GM21576 (cell line): ENCODE results near the gene TAX1BP3.
A peak's percentile ranks its signal among the peaks of the same experiment; 100 is the strongest.
"Not testable (repeated sequence)": the region's sequence is repeated elsewhere in the genome, so short reads cannot be mapped to it uniquely, and the experiment has no call there.

Experiments
- ATAC-seq: cut with Tn5 transposase; IDR thresholded peaks from one replicate; pipeline ENCODE4 v1.9.1; 2021; ENCODE audit warnings: mild to moderate bottlenecking, moderate library complexity; ENCODE audit not compliant: unreplicated experiment

The TAX1BP3 gene, protein sequence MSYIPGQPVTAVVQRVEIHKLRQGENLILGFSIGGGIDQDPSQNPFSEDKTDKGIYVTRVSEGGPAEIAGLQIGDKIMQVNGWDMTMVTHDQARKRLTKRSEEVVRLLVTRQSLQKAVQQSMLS

DNA sequence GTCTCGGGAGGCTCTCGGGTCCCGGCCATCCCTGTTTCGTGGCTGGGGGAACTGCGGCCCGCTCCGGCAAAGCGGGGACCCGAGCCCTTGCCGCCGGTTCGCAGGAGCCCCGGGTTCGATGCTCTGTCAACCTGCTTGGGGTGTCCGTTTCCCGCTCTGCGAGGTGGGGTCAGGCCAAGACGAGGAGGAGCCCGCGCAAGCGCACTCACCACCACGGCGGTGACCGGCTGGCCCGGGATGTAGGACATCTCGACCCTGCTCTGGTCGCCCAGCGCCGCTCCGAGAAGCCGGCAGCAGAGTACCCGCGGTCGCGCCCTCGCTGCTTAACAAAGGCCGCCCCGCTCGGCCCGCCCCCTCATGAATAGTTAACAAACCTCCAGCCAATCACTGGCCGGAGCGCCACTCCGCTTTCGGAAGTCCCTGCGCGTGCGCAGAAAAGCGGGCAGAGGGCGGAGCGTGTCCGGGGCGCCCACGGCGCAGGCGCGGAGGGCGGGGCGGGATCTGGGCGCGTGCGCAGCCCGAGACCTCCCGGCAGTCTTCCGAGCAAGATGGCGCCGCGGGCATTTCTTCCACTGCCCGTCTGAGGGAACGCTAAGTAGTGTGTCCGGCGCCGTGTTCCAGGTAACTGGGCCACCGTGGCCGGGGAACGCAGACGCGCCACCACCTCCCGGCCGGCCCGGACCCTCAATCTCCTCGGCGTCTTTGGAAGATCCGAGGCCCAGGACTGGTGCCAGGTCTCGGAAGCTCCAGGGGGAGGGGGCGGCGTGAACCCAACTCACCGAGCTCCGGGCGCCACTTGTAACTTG, at the start of gene TAX1BP3, which contains the start of gene EMC6:
Gene TAX1BP3, minus strand, starts transcription at position 300 of the 806 bp plus-strand sequence. Its CDS starts 52 bp downstream, at position 248.
Gene EMC6, plus strand, starts transcription at position 534 of the 806 bp plus-strand sequence. CDS start 335 bp downstream, outside the sequence.
- peak; percentile 83 for ATAC-seq

DNA sequence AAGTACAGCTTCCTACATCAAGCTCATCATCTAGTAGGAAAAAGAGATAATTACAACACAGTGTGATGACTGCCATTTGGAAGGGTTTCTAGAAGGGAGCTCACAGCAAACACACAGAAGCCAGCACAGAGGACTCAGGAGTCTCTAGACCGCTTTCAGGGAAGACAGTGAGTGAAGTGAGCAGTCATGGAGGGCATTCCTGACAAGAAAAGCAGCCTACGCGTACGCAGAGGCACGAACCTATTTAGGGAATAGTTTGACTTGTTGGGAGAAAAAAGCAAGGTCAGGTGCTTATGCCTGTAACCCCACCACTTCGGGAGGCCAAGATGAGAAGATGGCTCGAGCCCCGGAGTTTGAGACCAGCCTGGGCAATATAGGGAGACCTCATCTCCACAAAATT, 46.9 kb upstream of the TAX1BP3 start:
- no peak for ATAC-seq

DNA sequence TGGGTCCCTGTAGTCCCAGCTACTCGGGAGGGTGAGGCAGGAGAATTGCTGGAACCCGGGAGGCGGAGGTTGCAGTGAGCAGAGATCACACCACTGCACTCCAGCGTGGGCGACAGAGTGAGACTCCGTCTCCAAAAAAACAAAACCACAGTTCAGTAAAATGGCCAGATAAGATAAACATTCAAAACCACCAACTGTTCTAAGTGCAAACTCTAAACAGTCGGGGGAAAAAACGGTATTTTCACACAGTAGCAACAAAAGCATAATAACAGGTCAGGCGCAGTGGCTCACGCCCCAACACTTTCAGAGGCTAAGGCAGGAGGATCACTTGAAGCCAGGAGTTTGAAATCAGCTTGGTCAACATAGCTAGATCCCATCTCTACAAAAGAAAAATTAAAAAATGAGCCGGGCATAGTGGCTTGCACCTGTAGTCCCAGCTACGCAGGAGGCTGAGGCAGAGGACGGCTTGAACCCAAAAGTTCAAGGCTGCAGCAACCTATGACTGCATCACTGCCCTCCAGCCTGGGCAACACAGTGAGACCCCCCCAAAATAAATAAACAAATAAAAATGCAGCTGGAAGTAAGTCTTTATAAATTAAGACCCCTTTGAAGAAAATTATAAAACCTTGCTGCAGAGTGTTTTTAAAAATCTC, 44.6 kb upstream of the TAX1BP3 start:
- no peak for ATAC-seq

DNA sequence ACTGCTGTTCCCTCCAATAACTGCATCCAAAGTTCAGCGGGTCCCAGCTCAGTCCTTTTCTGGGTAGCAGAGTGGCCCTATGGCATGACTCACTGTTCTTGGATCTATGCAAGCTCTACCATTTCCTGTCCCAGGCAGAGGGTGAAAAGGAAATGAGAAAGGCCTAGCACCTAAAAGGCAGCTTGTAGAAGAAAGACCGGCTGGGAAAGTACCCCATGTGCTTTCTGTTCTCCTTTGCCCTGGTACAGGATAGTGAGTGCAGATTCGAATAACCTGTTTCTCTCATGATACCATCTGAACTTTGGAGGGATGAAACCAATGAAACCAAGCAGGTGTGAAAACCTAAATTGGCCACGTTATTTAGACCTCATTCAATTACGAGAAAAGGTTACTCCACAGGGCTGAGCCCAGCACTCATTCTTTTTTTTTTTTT, 42.6 kb upstream of the TAX1BP3 start:
- peak; percentile 89 for ATAC-seq

DNA sequence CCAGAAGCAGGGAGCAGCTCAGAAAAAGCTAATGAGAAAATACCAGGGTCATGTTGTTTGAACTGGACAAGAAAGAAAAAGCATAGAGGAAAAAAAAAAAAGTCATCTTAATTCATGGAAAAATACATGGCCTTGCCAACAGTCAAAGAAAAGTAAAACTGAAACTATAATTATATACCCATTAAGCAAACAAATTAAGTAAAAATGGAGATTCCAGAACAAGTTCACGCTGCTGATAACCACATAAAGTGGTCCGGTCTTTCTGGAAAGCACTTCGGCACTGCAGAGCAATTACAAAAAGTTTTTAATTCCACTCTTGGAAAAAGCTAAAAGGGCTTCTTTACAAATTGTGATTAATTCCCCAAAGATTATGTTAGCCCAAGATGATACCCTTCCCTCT, 40.0 kb upstream of the TAX1BP3 start:
- ATAC-seq: no peak

DNA sequence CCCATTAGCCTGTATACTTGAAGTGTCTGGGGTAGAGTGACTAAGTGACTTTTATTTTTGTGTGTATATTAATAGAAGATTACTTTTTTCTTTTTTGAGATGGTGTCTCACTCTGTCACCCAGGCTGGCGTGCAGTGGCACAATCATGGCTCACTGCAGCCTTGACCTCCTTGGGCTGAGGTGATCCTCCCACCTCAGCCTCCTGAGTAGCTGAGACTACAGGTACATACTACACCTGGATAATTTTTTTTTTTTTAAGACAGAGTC, 37.3 kb upstream of the TAX1BP3 start:
- not testable (repeated sequence) for ATAC-seq

DNA sequence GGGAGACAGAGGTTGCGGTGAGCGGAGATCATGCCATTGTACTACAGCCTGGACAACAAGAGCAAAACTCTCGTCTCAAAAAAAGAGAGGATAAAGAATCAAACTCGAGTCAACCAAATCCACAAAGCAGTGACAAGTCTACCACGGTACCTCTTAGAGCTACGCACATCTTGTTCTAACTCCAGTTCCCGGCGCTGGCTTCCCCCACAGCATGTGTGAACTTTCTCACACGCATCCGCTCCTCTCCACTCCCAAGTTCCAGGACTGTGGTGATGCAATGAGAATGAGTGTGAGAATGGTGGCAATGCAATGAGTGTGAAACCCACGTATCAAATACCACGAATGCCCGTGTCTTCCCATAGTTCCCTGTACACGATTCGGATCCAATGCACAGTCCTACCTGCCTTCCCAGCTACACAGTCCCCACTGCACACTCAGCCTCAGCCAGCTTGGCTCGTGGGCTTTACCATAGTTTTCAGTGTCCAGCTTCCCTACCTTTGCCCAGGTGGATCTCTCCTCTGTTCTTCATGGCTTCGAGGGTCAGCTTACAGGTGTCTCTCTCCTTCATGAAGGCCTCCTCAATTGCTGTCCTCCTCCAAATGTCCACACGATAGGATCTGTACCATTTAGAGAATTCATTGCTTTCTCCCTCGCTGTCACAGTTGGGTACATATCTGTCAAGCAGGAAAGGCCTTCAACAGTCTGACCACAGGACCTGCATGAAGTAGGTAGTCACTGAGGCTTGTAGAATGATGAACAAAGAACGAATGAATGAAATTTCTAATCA, 36.7 kb upstream of the TAX1BP3 start:
- no peak for ATAC-seq

DNA sequence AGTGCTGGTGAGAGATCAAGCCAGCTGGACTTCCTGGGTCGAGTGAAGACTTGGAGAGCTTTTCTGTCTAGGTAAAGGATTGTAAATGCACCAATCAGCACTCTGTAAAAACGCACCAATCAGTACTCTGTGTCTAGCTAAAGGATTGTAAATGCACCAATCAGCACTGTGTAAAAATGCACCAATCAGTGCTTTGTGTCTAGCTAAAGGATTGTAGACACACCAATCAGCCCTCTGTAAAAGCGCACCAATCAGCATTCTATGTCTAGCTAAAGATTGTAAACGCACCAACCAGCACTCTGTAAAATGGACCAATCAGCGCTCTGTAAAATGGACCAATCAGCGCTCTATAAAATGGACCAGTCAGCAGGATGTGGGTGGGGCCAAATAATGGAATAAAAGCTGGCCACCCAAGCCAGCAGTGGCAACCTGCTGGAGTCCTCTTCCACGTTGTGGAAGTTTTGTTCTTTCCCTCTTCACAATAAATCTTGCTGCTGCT, 33.7 kb upstream of the TAX1BP3 start:
- not testable (repeated sequence) for ATAC-seq

DNA sequence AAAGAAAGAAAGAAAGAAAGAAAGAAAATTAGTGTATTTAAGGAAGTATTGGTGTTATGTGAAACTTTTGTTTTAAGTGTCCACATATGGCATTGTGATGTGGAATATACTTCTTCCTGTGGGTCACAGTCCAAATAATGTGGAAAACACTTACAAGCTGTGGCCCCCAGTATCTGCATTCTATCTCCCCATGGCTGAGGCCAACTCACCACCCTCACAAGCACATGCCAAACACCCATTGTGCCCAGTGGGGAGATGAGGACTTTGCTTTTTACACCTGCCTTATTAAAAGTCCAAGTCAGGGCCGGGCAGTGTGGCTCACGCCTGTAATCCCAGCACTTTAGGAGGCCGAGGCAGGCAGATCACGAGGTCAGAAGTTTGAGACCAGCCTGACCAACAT, 31.6 kb upstream of the TAX1BP3 start:
- ATAC-seq: no peak

DNA sequence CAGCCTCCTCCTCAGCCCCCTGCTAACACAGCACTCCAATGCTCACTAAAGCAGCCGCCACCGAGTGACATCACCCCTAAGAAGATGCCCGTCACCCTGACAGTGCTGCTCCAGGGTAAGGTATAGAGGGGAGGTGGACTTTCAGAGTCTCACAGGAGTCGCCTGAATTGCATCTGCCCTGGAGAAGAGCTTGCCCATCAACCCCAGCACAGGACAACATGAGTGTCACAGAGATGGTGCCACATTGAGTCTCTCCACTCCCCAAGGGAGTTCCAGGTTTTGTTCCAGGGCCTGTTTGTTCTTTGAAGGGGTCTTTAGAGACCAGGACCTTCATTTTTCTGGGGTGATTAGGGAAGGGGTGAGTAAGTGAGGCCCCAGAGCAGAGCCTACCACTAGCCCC, 29.8 kb upstream of the TAX1BP3 start:
- no peak for ATAC-seq

DNA sequence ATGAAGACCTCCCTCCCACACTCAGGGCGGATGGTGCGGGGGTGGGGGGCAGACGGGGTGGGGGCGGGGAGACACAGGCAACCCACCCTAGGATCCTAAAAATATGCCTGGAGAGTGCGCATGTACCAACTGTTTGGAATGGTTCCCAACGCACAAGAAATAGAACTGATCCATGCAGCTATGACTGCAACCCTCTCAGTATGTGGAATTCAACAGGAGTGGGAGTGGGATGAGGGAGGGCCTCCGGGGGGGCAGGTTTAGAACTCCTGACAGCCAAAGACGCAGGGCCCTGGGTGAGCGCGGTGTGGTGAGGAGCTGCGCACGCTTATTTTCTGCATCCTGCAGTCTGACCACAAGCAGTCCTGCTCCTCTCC, 28.7 kb upstream of the TAX1BP3 start:
- ATAC-seq: no peak

DNA sequence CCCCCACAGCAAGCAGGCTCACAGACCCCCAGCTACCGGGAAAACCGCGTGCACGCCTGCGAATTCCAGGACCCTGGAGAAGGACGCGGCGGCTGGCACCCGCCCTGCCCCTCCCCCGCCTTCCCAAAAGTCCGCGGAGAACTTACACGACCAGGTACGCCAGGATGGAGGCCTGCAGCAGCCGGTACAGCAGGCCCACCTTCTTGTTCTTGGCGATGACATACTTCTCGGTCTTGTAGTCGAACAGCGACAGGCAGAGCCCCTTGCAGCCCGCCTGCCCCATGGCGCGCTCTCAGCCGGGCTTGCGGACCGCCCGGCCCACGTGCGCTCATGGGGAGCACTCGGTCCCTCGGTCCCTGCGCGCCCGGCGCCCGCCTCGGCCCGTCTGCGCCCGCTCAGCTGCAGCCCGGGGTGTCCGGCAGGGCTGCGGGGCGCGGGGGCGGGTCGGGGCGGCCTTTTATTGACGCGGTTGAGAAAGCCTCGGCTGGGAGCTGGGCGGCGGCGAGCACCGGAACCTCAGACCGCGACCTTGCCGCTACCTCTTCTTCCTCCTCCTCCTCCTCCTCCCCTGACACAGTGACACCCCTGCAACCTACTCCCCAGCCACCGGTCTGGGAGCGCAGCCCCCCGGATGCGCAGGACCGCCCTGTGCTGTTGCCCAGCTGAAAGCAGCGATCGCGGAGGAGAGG, 27.5 kb upstream of the TAX1BP3 start, which contains the start of gene P2RX5:
Gene P2RX5, minus strand, starts transcription at position 433 of the 689 bp plus-strand sequence. Its CDS starts 150 bp downstream, at position 283.
- ATAC-seq: no peak

DNA sequence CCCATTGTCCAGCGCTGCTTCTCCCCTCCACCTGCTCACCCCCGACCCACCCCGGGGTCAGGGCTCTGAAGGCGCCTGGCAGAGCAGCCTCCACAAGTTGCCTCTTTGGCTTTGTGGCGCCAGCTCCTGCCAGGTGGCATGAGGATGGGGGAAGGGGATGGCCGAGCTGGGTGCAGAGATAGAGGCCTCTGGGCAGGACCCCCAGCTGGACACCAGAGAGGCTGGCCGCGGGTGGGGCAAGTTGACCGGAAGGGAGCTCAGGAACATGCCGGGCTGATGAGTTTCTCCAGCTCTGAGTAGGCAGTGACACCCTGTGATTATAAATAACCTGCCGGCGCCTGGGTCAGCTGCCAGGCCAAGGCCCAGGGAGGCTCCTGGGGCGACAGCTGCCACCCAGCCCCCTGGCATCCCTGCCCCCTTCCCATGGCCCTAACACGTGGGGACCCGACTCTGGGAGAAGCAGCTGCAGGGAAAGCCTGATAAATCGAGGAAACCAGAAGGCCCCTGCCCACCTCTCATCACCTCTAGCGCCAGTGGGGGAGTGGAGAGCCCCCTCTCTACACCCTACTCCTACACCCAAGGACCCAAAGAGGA, 26.8 kb upstream of the TAX1BP3 start:
- ATAC-seq: no peak

DNA sequence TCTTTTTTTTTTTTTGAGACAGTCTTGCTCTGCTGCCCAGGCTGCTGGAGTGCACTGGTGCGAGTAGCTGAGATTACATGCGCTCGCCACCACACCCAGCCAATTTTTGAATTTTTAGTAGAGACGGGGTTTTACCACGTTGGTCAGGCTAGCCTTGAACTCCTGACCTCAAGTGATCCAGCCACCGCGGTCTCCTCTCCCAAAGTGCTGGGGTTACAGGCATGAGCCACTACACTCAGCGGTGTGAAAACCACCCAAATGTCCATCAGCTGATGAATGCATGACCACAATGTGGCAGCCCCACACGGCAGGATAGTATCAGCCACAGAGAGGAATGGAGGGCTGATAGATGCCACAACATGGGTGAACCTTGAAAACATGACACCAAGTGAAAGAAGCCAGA, 25.5 kb upstream of the TAX1BP3 start:
- peak; percentile 53 for ATAC-seq

DNA sequence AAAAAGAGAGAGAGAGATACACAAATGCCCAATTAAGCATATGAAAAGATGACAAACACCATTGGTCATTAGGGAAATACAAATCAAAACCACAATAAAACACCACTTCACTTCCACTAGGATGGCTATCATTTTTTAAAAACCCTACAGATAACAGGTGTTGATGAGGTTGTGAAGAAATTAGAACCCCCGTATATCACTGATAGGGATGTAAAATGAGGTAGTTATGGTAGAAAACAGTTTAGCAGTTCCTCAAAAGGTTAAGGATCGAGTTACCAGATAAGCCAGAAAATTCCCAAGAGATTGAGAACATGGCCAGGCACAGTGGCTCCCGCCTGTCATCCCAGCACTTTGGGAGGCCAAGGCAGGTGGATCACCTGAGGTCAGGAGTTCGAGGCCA, 24.8 kb upstream of the TAX1BP3 start:
- no peak for ATAC-seq

DNA sequence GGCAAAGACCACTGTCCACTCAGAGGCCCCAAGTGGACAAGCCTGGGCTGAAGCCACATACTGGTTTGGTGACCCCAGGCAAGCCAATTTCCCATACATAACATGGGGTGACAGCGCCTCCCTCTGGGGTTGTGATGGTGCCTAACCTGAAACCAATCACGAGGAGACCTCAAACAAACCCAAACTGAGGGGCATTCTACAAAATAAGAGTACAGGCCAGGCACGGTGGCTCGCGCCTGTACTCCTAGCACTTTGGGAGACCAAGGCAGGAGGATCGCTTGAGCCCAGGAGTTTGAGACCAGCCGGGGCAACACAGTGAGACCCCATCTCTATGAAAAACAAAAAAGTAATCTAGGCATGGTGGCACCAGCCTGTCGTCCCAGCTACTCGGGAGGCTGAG, 24.0 kb upstream of the TAX1BP3 start:
- ATAC-seq: no peak

DNA sequence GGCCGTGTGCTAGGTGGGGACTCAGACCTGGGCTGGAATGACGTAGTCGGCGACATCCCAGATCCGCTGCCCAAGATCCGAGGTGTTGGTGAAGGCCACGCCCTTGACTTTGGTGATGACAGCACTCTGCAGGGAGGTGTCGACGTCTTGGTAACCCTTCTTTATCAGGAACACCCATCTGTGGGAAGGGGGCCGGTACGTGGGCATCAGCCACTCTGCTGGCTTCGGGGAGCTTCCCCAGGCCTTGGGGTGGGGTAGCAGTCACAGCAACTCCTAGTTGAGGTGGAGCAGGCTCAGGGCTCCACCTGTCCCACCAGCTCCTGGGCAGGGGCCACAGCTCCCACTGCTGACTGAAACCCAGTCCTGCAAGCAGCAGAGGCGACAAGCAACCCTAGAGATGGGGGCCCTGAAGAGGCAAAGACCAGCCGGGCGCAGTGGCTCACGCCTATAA, 23.3 kb upstream of the TAX1BP3 start:
- no peak for ATAC-seq

DNA sequence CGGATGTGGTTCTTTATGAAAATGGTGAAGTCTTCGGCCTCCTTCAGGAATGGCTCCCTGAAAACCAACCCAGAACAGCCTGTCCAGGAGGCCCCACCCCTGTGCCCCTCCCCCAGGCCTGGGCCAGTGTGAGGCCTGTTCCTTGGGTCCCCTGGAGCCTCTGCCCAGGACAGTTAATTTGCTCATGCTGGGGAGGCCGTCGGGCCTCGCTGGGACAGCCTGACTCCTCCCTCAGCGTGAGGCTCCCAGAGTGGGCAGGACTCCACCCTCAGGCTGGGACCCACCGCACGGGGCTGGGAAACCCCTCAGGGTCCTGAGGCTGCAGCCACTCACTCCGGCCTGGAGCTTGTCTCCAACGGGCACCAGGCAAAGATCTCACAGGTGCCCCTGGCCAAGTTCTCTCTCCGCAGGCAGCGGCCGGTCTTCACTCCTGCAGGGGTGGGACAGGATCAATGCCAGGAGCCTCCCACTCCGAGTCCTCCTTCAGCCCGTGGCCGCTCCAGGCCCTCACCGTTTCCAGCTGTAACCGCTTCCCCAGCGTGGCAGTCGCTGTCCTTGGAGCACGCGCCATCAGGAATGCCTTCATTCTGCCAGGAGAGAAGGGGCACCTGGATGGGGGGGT, 21.8 kb upstream of the TAX1BP3 start:
- no peak for ATAC-seq

DNA sequence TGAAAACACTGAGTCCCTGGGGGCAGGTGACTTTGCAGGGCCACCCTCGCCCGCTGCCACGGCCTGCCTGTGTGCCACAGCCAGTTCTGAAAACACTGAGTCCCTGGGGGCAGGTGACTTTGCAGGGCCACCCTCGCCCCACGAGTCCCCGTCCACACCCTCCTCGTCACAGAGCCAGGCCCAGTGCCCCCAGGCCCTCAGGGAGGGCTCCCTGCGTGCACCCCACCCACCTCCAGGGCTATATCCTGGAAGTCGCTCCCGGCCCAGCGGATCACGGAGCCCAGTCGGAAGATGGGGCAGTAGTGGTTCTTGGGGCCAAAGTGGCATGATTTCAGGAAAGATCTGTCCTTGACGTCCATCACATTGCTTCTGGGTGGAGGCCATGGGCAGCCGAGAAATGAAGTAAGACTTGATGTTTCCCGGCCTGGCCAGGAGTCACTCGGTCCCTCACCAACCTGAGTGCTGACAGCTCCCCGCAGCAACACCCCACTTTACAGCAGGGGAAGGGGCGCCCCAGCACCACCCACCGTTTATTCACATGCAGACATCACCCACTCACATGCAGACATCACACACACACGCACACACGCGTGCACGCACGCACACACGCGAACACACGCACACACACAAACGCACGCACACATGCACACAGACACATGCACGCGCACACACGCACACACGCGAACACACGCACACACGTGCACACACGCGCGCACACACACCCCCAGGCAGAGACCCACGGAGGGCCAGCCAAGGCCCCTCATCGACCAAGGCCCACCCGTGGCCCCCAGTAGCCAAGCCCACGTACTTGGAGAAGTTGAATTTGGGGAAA, 21.1 kb upstream of the TAX1BP3 start:
- ATAC-seq: no peak
